Stimulated activated CD8-positive, alpha-beta memory T cell treated with anti-CD3 and anti-CD28 coated beads, Interleukin-15, amount 100 ng/mL, for 1 hour (primary cell): ENCODE results near the gene PALD1.

Experiments used
- DNase-seq: peaks from one replicate; pipeline ENCODE4 v3.0.0-alpha.2; 2020; ENCODE audit warnings: low read depth

PALD1 gene

DNA sequence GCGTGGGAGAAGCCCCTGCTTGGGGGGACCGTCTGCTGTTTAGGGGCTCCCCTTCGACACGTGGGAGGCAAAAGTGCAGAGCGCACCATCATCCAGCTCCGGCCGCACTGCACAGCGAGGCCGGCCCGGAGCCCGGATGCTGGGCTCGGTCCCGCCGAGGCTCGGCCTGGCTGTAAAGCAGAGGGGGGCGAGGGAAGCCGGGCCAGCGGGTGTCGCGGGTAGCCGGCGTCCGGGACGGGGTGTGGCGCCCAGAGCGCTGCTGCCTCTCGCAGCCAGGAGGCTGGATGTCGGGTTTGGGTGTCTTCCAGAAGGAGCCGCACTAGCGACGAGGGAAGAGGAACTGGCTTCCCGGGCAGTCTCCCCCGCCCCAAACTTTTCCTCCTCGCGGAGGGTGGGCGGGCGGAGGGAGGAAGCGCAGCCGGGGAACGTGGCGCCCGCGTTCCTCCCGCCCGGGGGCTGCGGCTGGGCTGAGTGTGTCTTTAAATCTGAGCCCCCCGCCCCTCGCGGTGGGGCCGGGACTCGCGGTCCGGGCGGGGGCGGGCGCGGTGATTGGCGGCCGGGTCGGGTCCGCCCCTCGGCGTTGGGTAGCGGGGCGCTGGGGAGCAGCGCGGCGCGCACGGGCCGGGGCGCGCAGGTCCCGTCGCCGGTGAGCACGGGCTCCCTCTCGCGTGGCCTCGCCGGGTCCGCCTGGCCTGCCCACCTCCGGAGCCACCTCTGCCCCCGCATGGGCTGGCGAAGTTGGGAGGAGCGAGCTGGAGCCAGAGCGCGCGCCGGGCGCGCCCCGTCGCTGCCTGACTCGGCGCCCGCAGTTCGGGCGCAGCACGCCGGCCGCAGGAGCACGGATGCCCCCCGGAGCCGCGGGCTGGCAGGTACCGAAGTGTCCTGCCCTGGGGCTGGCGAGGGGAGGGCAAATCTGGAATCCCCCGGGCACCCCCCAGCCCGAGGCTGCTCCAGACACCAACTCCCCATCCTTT lies at the start of gene PALD1:
TSS of gene PALD1 (plus strand) at position 577 of the 974 bp plus-strand sequence. CDS start 47,185 bp downstream, outside the sequence.
- DNase-seq, result no peak

DNA sequence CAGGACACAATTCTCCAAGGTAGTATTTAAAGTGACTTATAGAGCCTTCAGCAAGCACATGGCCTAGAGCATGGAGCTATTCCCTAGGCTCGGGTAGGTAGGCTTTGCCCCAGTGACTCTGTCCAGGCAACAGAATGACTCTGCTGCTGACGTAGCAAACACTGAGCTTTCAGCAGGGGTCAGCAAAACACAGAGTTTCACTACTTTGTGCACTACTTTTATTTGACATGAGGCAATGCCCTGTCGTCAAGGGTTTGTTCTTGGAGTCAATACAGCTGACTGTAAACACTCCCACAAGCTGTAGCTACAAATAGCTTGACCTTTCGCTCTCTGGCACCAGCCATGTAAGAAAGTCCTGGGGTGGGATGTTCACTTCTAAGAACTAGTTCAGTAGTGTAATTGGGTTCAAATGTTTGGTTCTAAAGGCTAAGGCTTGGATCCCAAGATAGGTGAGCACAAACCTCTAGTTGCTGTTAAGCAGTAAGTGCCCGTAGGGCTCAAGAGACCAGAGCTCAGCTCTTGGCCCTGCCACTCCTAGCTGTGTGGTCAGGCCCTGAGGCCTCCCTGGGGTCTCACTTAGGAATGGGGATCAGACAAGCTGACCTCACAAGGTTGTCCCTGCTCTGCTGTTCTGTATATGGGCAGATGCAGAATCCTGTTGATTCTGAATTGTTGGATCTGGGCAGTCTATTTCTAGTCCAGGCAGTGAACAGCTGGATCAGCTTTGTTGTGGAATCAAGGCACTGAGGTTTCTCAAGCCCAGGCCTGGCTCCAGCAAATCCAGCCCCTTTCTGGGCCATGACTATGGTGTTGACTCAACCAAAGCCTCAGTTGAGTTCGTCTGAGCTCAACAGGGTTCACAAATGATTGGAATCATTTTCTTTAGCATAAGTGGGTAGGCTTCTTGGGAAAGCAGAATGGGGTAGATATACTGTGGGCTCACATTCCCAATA lies 47.8 kb upstream of the PALD1 start:
- no peak for DNase-seq

DNA sequence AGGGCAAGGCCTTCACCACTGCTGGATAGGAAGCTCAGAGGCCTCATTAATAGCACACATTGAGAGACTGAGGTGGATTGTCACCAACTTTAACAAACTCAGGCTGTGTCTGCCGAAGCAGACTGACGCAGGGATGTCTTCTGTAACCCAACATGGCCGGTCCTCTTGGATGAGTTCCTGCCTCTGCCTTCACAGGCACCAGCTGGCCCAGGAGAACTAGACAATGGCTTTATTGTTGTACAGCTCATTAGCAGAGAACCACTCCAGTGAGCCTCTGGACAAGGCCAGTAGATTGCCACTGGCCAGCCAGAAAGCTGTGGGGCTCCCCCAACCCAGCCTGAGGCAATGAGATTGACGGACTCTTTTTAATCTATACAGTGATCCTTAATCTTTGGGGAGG lies 46.5 kb upstream of the PALD1 start:
- no peak for DNase-seq

DNA sequence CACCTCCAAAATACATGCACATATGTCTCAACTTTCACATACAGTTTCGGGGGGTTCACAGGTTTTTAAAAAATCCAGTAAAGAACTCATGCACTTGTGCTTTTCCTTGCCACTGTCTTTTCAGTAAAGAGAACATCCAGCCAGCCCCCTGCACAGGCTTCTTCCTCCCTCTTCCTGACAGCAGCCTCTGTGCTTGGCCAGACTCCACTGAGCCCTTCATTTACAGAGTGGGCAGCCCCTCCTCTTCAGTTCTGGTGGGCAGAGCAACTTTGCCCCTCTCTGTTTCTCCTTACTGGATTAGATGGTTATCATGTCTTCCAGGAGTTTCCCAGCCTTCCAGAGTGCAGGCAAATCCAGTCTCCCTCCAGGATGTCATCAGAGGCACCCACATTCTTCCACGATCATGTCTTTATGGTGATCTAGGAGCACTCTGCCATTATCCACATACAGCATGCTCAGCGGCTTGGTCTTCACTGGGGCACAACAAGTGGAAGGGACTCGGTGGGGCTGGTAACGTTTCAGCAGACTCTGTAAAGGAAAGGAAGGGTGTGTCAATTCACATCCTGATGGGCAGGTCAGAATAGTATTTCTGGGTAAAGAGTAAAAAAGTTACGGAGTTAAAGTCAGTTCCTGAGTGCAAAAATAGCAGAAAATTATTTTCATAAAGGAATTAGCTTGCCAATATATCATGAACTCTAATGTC lies 45.9 kb upstream of the PALD1 start:
- no peak for DNase-seq

DNA sequence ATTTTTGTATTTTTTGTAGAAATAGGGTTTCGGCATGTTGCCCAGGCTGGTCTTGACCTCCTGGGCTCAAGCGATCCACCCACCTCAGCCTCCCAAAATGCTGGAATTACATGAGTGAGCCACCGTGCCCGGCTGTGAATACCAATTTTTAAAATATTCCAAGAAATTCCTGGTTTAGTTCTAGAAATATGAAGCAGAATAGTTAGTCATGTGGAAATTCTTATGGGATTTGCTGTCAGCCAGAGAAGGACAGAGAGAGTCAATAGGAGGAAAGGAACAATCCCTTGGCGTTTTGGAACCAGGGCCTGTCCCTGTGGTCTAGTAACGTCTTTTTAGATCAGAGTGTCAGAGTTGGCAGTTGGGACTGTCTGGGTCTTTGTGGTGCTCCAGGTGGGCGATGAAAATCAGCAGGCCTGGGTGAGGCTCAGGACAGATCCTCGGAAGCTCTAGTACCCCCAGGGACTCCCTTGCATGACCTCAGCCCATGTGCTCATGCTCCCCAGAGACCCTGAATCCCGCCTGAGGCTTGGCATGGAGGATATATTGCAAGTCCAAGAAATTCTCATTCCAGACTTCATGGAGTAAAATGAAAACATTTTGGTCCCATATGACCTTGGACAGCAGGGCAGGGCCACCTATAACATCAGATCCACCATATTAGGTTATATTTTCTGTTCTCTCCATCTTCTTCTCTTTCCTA lies 44.8 kb upstream of the PALD1 start:
- no peak for DNase-seq

GRCh38 chr10:70435241-70436085 lies 43.1 kb upstream of the PALD1 start:
- no peak for DNase-seq

GRCh38 chr10:70437721-70438120 lies 40.8 kb upstream of the PALD1 start:
- DNase-seq, result no peak

- DNase-seq, result no peak
Observed at GRCh38 chr10:70440296-70441160, 38.0 kb upstream of the PALD1 start.

- DNase-seq, result no peak
Observed at GRCh38 chr10:70441161-70441894, 37.2 kb upstream of the PALD1 start, which contains the start of gene NODAL. NODAL (minus strand) TSS chr10:70441681; CDS start chr10:70441667, 14 bp downstream.

DNA sequence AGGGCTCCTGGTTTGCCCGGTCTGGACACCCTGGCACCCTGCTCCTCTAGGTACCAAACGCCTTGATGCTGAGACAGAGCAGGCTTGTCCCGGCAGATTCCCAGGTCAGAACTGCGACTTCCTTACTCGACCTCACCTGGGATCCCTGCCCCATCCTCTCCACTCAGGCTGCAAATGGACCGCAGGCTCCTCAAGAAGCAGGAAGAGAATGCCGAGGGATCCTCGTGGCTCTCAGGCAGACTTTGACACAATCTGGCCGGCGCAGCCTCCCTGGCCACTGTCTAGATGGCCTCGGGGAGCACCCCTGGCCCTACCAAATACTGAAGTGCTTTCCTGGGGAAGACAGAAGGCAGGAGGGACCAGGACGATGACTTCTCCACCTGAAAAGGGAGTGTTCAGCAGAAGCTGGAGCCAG lies 36.7 kb upstream of the PALD1 start:
- no peak for DNase-seq

GRCh38 chr10:70442332-70442988 lies 36.1 kb upstream of the PALD1 start:
- no peak for DNase-seq

DNA sequence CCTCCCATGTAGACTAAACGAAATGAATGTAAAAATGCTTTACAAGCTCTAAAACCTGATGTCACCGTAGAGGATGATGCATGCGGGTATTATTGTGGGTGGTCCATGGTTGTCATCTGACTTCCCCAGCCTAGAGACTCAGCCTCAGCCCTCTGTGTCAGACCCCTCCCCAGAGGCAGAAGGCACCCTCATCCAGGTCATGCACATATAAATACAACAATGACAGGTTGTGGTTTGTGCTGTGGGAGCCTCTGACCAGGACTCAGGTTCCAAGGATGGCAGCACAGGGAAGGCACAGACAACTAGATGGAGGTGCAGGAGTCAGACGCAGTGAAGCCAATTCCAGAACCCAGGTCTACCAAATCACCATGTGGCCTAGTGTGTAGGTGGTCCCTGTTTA lies 33.8 kb upstream of the PALD1 start:
- no peak for DNase-seq

DNA sequence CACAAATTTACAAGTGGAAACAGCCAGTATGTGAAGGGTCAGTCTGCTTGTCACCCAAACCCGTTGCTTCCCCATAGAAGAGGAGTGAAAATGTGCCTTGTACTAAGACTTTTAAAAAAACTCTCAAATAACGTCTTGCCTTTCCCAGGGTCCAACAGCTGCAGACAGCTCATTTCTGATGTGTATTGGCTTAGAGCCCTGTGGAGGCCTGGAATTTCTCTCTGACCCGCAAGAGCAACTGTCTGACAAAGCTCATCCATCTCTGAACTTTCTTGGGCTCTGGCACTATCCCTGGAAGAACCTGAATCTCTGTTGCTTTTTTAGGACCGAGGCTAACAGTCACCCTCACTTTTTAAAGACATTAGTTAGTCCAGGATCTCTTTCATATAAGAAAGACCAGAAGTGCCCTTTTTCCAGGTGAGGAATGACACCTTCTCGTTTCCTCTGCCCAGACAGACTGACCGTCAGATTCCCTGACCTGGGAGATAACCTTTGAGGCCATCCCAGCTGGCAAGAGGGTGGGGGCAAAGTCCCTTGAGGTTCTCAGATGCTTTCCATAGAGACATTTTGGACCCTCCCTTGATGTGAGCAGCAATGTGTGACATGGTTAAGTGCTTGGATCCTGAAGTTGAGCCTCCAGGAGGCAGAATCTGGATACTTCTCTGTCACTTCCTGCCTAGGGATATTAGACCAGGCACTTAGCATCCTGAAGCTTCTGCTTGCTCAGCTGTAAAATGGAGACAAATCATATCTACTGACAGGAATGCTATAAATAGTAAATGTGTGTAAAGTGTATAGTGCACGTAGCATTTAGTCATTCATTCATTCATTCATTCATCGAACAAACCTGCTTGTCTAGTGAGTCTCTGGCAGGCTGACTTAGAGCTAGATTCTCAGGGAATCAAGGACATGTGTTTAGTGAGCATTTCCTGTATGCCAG lies 32.6 kb upstream of the PALD1 start:
- DNase-seq, result no peak

DNA sequence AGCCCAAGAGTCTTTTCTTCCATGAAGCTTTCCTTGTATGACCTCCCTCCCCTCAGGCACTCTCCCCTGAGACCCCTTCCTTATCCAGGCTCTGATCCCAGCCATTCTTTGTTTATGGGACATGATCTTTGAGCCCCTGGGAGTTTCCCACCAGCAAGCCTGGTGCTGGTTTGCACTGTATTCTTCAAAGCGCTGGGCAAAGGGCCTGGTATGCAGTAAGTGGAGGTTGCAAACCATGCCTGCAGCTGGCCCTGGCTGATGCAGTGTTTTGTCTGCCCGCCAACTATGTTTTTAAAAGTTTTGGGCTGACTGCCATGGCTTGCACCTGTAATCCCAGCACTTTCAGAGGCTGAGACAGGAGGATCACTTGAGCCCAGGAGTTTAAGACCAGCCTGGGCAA lies 30.3 kb upstream of the PALD1 start:
- DNase-seq, result no peak

DNA sequence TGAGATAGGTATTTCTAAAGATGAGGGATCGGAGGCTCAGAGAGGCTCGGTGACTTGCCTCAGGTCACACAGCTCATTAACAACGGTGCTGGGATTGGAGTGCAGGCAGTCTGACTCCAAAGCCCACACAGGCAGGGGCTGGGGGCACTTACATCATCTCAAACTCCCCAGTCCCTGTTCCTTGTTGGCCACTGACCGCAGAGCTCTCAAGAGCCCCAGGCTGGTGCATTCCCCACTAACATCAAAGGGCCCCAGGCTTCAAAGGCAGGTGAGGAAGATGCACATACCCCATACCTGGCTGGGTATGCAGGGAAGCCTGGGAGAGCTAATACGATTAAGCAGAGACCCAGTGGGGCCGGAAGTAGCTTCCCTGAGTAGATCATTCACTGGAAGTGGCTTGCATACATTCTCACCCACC lies 23.3 kb upstream of the PALD1 start:
- no peak for DNase-seq

- DNase-seq, result no peak
Observed at GRCh38 chr10:70456164-70456563, 22.4 kb upstream of the PALD1 start.

- no peak for DNase-seq
Observed at GRCh38 chr10:70457759-70458305, 20.7 kb upstream of the PALD1 start.
